ENCODE measurements around the gene ZSWIM9.

The ZSWIM9 gene

GRCh38 chr19:48175578-48175977, 5.1 kb downstream of the ZSWIM9 start:
- DNase-seq: no peak

- DNase-seq: no peak
Measured at GRCh38 chr19:48176226-48176625, 5.7 kb downstream of the ZSWIM9 start.

GRCh38 chr19:48181505-48181904, 11.0 kb downstream of the ZSWIM9 start:
- no peak for DNase-seq

GRCh38 chr19:48182434-48182833, 12.0 kb downstream of the ZSWIM9 start:
- no peak for DNase-seq

GRCh38 chr19:48183356-48183755, 12.9 kb downstream of the ZSWIM9 start:
- DNase-seq: no peak

GRCh38 chr19:48186015-48186414, 15.5 kb downstream of the ZSWIM9 start:
- DNase-seq: no peak

- no peak for DNase-seq
Measured at GRCh38 chr19:48186541-48186991, 16.1 kb downstream of the ZSWIM9 start.

- peak; percentile 31 for DNase-seq
Measured at GRCh38 chr19:48190288-48190884, 19.9 kb downstream of the ZSWIM9 start.

GRCh38 chr19:48190885-48191284, 20.4 kb downstream of the ZSWIM9 start:
- DNase-seq: no peak

- no peak for DNase-seq
Measured at GRCh38 chr19:48192750-48193149, 22.3 kb downstream of the ZSWIM9 start.

- DNase-seq: peak; percentile 42
Measured at GRCh38 chr19:48194041-48194843, 23.8 kb downstream of the ZSWIM9 start.

GRCh38 chr19:48194844-48195830, 24.7 kb downstream of the ZSWIM9 start:
- DNase-seq: no peak

GRCh38 chr19:48196321-48196763, 25.9 kb downstream of the ZSWIM9 start:
- no peak for DNase-seq

GRCh38 chr19:48196933-48197665, 26.6 kb downstream of the ZSWIM9 start:
- DNase-seq: no peak

GRCh38 chr19:48203222-48203793, 32.8 kb downstream of the ZSWIM9 start:
- no peak for DNase-seq

- DNase-seq: peak; percentile 93
Measured at GRCh38 chr19:48203794-48204628, 33.5 kb downstream of the ZSWIM9 start.

GRCh38 chr19:48206397-48207093, 36.1 kb downstream of the ZSWIM9 start:
- no peak for DNase-seq

- DNase-seq: no peak
Measured at GRCh38 chr19:48210005-48210404, 39.5 kb downstream of the ZSWIM9 start.

GRCh38 chr19:48213959-48214358, 43.5 kb downstream of the ZSWIM9 start:
- no peak for DNase-seq

- no peak for DNase-seq
Measured at GRCh38 chr19:48216933-48217332, 46.5 kb downstream of the ZSWIM9 start.

All from CD4-positive, alpha-beta T cell treated with Interleukin-10 for 1 hour (primary cell).